ENCODE results near the gene HMSD. TPM values are rescaled to one million over a fixed set of nuclear protein-coding genes. Genes with fewer than 3 reads are reported as not detected.

Gene HMSD
- total RNA-seq, 1 experiment from 2014 or later: 3.0 TPM

DNA sequence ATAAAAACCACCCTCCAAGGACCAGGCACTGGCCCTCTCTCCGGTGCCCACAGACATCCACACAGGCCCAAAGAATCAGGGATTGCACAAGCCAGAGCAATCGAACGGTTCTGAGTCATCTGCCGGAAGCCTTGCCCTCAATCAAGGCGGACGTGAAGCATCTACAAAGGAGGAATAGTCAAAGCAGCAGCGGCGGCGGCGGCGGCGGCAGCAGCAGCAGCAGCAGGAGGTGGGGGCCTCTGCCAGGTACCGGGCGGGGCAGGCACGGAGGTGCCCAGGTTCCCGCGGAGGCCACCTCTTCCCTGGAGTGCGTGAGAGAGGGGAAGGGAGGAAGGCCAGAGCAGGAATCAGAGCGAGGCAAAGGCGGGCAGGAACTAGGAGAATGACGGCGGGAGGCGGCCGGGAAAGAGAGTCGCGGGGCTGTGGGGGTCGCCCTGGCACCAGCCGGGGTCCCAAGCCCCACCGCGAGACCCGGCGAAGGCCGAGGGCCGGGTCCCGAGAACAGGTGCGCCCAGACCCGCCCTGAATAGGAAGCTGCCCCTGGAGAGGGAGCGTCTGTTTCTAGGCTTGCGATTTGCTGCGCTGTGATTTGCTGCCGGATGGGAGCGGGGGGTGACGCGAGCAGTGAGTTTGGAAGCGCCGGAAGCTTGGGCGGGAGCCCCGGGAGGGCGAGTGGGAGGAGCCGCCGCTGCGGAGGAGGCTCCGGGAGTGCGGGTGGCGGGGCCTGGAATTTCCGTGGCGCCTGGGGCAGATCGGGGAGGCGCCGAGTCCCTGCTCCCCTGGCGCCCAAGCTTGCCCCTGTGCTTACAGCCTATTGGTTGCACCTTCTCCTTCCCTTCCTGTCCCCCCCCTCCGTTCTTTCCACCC lies 21.1 kb downstream of the HMSD start, which contains the start of gene SERPINB8 (continued):
- TF ChIP-seq NFE2L1 (CRISPR knock-in tag; IDR thresholded peaks at IDR 0.05) (0 out of 2 replicates have a peak, but pooled peaks have one; percentile 33), MXD4 (CRISPR knock-in tag; IDR thresholded peaks at IDR 0.05; ENCODE audit: borderline replicate concordance) (no peak), FOXP1 (CRISPR knock-in tag; IDR thresholded peaks at IDR 0.05; ENCODE audit: borderline replicate concordance) (peak; percentile 71), ZSCAN18 (CRISPR knock-in tag; IDR thresholded peaks at IDR 0.05) (no peak), GTF2I (CRISPR knock-in tag; conservative IDR thresholded peaks at IDR 0.05) (no peak), GABPB1 (CRISPR knock-in tag; IDR thresholded peaks at IDR 0.05) (peak; percentile 40), ZNF512 (CRISPR knock-in tag; IDR thresholded peaks at IDR 0.05; ENCODE audit: borderline replicate concordance) (0 out of 2 replicates have a peak, but pooled peaks have one; percentile 35), ZNF232 (CRISPR knock-in tag; IDR thresholded peaks at IDR 0.05) (peak; percentile 44; the same call in 1 of the 2 replicates), JUN (CRISPR knock-in tag; IDR thresholded peaks at IDR 0.05) (no peak), MYBL2 (CRISPR knock-in tag; IDR thresholded peaks at IDR 0.05) (peak; percentile 59; the same call in 1 of the 2 replicates), RORB (CRISPR knock-in tag; IDR thresholded peaks at IDR 0.05) (no peak), USF1 (CRISPR knock-in tag; IDR thresholded peaks at IDR 0.05) (no peak), ZBTB43 (CRISPR knock-in tag; IDR thresholded peaks at IDR 0.05) (no peak), ZNF396 (CRISPR knock-in tag; IDR thresholded peaks at IDR 0.05; ENCODE audit: borderline replicate concordance) (no peak), NFYB (CRISPR knock-in tag; conservative IDR thresholded peaks at IDR 0.05; ENCODE audit: low read depth) (no peak), CTCF (IDR thresholded peaks at IDR 0.05) (no peak), ZBTB21 (CRISPR knock-in tag; IDR thresholded peaks at IDR 0.05; ENCODE audit: borderline replicate concordance) (no peak; the same call in 1 of the 2 replicates)
- TF ChIP-seq, protein P1, sequence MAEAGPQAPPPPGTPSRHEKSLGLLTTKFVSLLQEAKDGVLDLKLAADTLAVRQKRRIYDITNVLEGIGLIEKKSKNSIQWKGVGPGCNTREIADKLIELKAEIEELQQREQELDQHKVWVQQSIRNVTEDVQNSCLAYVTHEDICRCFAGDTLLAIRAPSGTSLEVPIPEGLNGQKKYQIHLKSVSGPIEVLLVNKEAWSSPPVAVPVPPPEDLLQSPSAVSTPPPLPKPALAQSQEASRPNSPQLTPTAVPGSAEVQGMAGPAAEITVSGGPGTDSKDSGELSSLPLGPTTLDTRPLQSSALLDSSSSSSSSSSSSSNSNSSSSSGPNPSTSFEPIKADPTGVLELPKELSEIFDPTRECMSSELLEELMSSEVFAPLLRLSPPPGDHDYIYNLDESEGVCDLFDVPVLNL (CRISPR knock-in tag; IDR thresholded peaks at IDR 0.05; ENCODE audit: borderline replicate concordance, low read depth): no peak
- TF ChIP-seq, protein P2, sequence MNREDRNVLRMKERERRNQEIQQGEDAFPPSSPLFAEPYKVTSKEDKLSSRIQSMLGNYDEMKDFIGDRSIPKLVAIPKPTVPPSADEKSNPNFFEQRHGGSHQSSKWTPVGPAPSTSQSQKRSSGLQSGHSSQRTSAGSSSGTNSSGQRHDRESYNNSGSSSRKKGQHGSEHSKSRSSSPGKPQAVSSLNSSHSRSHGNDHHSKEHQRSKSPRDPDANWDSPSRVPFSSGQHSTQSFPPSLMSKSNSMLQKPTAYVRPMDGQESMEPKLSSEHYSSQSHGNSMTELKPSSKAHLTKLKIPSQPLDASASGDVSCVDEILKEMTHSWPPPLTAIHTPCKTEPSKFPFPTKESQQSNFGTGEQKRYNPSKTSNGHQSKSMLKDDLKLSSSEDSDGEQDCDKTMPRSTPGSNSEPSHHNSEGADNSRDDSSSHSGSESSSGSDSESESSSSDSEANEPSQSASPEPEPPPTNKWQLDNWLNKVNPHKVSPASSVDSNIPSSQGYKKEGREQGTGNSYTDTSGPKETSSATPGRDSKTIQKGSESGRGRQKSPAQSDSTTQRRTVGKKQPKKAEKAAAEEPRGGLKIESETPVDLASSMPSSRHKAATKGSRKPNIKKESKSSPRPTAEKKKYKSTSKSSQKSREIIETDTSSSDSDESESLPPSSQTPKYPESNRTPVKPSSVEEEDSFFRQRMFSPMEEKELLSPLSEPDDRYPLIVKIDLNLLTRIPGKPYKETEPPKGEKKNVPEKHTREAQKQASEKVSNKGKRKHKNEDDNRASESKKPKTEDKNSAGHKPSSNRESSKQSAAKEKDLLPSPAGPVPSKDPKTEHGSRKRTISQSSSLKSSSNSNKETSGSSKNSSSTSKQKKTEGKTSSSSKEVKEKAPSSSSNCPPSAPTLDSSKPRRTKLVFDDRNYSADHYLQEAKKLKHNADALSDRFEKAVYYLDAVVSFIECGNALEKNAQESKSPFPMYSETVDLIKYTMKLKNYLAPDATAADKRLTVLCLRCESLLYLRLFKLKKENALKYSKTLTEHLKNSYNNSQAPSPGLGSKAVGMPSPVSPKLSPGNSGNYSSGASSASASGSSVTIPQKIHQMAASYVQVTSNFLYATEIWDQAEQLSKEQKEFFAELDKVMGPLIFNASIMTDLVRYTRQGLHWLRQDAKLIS (CRISPR knock-in tag; IDR thresholded peaks at IDR 0.05; ENCODE audit: borderline replicate concordance): no peak
- TF ChIP-seq, protein P3, sequence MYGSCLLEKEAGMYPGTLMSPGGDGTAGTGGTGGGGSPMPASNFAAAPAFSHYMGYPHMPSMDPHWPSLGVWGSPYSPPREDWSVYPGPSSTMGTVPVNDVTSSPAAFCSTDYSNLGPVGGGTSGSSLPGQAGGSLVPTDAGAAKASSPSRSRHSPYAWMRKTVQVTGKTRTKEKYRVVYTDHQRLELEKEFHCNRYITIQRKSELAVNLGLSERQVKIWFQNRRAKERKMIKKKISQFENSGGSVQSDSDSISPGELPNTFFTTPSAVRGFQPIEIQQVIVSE (CRISPR knock-in tag; IDR thresholded peaks at IDR 0.05; ENCODE audit: borderline replicate concordance): no peak
- TF ChIP-seq, protein P4, sequence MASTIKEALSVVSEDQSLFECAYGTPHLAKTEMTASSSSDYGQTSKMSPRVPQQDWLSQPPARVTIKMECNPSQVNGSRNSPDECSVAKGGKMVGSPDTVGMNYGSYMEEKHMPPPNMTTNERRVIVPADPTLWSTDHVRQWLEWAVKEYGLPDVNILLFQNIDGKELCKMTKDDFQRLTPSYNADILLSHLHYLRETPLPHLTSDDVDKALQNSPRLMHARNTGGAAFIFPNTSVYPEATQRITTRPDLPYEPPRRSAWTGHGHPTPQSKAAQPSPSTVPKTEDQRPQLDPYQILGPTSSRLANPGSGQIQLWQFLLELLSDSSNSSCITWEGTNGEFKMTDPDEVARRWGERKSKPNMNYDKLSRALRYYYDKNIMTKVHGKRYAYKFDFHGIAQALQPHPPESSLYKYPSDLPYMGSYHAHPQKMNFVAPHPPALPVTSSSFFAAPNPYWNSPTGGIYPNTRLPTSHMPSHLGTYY (CRISPR knock-in tag; IDR thresholded peaks at IDR 0.05): no peak
- TF ChIP-seq, protein P5, sequence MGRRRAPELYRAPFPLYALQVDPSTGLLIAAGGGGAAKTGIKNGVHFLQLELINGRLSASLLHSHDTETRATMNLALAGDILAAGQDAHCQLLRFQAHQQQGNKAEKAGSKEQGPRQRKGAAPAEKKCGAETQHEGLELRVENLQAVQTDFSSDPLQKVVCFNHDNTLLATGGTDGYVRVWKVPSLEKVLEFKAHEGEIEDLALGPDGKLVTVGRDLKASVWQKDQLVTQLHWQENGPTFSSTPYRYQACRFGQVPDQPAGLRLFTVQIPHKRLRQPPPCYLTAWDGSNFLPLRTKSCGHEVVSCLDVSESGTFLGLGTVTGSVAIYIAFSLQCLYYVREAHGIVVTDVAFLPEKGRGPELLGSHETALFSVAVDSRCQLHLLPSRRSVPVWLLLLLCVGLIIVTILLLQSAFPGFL (CRISPR knock-in tag; IDR thresholded peaks at IDR 0.05; ENCODE audit: borderline replicate concordance): no peak
